HepG2 (cell line): Measurements from ENCODE around the gene CORO7. TPM values are rescaled to one million over a fixed set of nuclear protein-coding genes. Genes with fewer than 3 reads are reported as not detected.

Experiments used
- AHR ChIP-seq: IDR thresholded peaks from 2 replicates; pipeline ENCODE4 v1.6.1; 2018; ENCODE audit warnings: missing genetic modification reagents, missing compliant biosample characterization
- CHD4 ChIP-seq: fragments of 200-600 bp; sonication (generic); IDR thresholded peaks from 2 replicates; pipeline ENCODE4 v1.7.0; 2017; ENCODE audit warnings: mild to moderate bottlenecking, low read length, borderline replicate concordance
- GFI1 ChIP-seq: sonication (generic); formaldehyde crosslinking; IDR thresholded peaks from 2 replicates; pipeline ENCODE4 v1.5.0; 2020; ENCODE audit warnings: missing genetic modification reagents, mild to moderate bottlenecking, borderline replicate concordance
- KDM1A ChIP-seq: IDR thresholded peaks from 2 replicates; pipeline ENCODE4 v1.6.1; 2016; ENCODE audit warnings: missing compliant biosample characterization
- PHB2 ChIP-seq: fragments of 450-650 bp; IDR thresholded peaks from 2 replicates; pipeline ENCODE4 v1.6.1; 2018; ENCODE audit not compliant: partially characterized antibody
- RBAK ChIP-seq: sonication (generic); formaldehyde crosslinking; IDR thresholded peaks from 2 replicates; pipeline ENCODE4 v1.5.1; 2020; ENCODE audit warnings: mild to moderate bottlenecking, missing genetic modification reagents
- RBM22 ChIP-seq: fragments of 200-400 bp; formaldehyde crosslinking; optimal IDR thresholded peaks from 2 replicates; pipeline ENCODE3; 2017; ENCODE audit warnings: mild to moderate bottlenecking, low read length, moderate library complexity
- RNF2 ChIP-seq: fragments of 450-650 bp; conservative IDR thresholded peaks from 2 replicates; pipeline ENCODE4 v1.6.1; 2016; ENCODE audit warnings: low read depth
- SAFB2 ChIP-seq: sonication (generic); formaldehyde crosslinking; IDR thresholded peaks from 2 replicates; pipeline ENCODE4 v1.5.1; 2020; ENCODE audit warnings: missing genetic modification reagents, low read depth, mild to moderate bottlenecking, borderline replicate concordance
- SAP130 ChIP-seq: IDR thresholded peaks from 2 replicates; pipeline ENCODE4 v1.6.1; 2016; ENCODE audit warnings: low read depth
- SETDB1 ChIP-seq: sonication (generic); formaldehyde crosslinking; IDR thresholded peaks from 2 replicates; pipeline ENCODE4 v1.5.1; 2020; ENCODE audit warnings: missing genetic modification reagents, mild to moderate bottlenecking, borderline replicate concordance
- TEAD2 ChIP-seq: sonication (generic); formaldehyde crosslinking; IDR thresholded peaks from 2 replicates; pipeline ENCODE4 v1.9.0; 2021; ENCODE audit warnings: missing genetic modification reagents
- ZBTB42 ChIP-seq: sonication (generic); formaldehyde crosslinking; IDR thresholded peaks from 2 replicates; pipeline ENCODE4 v1.5.0; 2020; ENCODE audit warnings: mild to moderate bottlenecking, missing genetic modification reagents
- ZNF124 ChIP-seq: sonication (generic); formaldehyde crosslinking; IDR thresholded peaks from 2 replicates; pipeline ENCODE4 v1.4.0; 2020; ENCODE audit warnings: missing genetic modification reagents
- ZNF160 ChIP-seq: sonication (generic); formaldehyde crosslinking; IDR thresholded peaks from 2 replicates; pipeline ENCODE4 v1.8.0; 2022; ENCODE audit warnings: mild to moderate bottlenecking, inconsistent platforms, missing genetic modification reagents
- ZNF235 ChIP-seq: sonication (generic); formaldehyde crosslinking; IDR thresholded peaks from 2 replicates; pipeline ENCODE4 v1.8.1; 2023; ENCODE audit warnings: mild to moderate bottlenecking, missing genetic modification reagents, borderline replicate concordance
- ZNF354B ChIP-seq: sonication (generic); formaldehyde crosslinking; IDR thresholded peaks from 2 replicates; pipeline ENCODE4 v1.8.0; 2022; ENCODE audit warnings: mild to moderate bottlenecking, missing genetic modification reagents
- ZNF362 ChIP-seq: sonication (generic); formaldehyde crosslinking; IDR thresholded peaks from 2 replicates; pipeline ENCODE4 v1.4.0; 2020; ENCODE audit warnings: missing genetic modification reagents, mild to moderate bottlenecking, borderline replicate concordance
- polyA plus RNA-seq, 8 experiments: library from polyadenylated mRNA; depleted of rRNA in 3 of 8; stranded (reverse) in 7 of 8; unstranded in 1 of 8; fragments of >200 nt; fragmentation: Illumina TruSeq in 4 of 8; extraction: Trizol in 4 of 8; gene quantifications; 2 replicates each; pipeline versions ENCODE4 v1.2.1 to v1.2.3, GENCODE V29; 2011 to 2016; ENCODE audit warnings: low read depth in 4 of 8, missing spikeins in 1 of 8, mixed read lengths in 1 of 8; ENCODE audit not compliant: insufficient read depth in 1 of 8
- total RNA-seq, 5 experiments: library from RNA; depleted of rRNA; stranded (reverse); fragments of >200 nt; fragmentation: Illumina TruSeq; extraction: Trizol; gene quantifications; 2 replicates each; pipeline ENCODE4 v1.2.3, GENCODE V29; 2016; ENCODE audit warnings: low read depth in 1 of 5
- TF ChIP-seq, protein P1 (sequence below): sonication (generic); formaldehyde crosslinking; IDR thresholded peaks from 2 replicates; pipeline ENCODE4 v1.4.0; 2020; ENCODE audit warnings: missing genetic modification reagents
- TF ChIP-seq, protein P2 (sequence below): sonication (generic); formaldehyde crosslinking; IDR thresholded peaks from 2 replicates; pipeline ENCODE4 v1.5.1; 2020; ENCODE audit warnings: missing genetic modification reagents, mild to moderate bottlenecking, borderline replicate concordance
- TF ChIP-seq, protein P3 (sequence below): IDR thresholded peaks from 2 replicates; pipeline ENCODE4 v1.6.1; 2012; ENCODE audit warnings: inconsistent platforms
- TF ChIP-seq, protein P4 (sequence below): sonication (generic); formaldehyde crosslinking; IDR thresholded peaks from 2 replicates; pipeline ENCODE4 v1.5.0; 2020; ENCODE audit warnings: missing genetic modification reagents, mild to moderate bottlenecking, borderline replicate concordance
- TF ChIP-seq, protein P5 (sequence below), 2 experiments: fragments of 450-650 bp in 1 of 2; sonication (generic) in 1 of 2; formaldehyde crosslinking; IDR thresholded peaks; 2 replicates each; pipeline versions ENCODE4 v1.5.0 to v1.8.0; 2020 to 2022; ENCODE audit warnings: mild to moderate bottlenecking in 1 of 2, missing genetic modification reagents in 1 of 2
- TF ChIP-seq, protein P6 (sequence below): IDR thresholded peaks from 2 replicates; pipeline ENCODE4 v1.6.1; 2016; ENCODE audit warnings: mild to moderate bottlenecking, missing biosample characterization, missing genetic modification reagents

Gene CORO7
- total and polyA plus RNA-seq, 2 of the 13 experiments (the other 11 are each of a cell fraction or from before 2014, with no cell fraction given), result 9.9 to 14.3 TPM

DNA sequence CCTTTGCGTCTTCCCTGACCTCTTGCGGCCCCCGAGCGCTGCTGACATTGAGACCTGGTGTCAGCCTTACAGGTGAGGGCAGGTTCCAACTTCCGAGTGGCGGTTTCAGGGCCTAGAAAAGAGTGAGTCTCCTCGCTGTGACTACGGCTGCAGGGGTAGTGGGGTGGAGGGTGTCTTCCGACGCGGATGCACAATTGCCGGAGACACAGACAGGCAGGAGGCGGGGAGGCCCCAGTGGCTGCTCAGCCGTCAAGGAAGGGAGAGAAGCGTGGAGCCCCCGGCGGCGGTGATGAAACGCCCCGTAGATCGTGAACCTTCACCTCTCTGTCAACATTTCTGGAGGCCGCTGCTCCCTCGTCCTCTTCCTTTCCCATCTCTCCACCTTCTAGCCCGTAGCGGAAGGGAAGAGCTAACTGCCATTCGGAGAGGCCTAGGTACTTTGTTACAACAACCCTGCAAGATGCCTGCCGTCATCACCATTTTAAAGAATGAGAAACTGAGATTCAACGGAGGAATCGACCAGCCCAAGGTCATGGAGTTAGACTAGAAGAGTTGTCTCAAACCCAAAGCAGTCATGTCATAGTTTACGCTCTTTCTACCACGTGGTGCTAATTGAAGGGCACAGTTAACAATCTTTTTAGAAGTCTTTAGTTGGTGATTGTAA is 9.8 kb upstream of the CORO7 start (continued):
- TF ChIP-seq, protein P1, sequence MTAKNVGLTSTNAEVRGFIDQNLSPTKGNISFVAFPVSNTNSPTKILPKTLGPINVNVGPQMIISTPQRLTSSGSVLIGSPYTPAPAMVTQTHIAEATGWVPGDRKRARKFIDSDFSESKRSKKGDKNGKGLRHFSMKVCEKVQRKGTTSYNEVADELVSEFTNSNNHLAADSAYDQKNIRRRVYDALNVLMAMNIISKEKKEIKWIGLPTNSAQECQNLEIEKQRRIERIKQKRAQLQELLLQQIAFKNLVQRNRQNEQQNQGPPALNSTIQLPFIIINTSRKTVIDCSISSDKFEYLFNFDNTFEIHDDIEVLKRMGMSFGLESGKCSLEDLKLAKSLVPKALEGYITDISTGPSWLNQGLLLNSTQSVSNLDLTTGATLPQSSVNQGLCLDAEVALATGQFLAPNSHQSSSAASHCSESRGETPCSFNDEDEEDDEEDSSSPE (CRISPR knock-in tag), result no peak
- TF ChIP-seq ZNF160 (CRISPR knock-in tag) (no peak), ZNF124 (no peak), SAFB2 (peak; percentile 65; the same call in 1 of the 2 replicates), RNF2 (no peak), AHR (CRISPR knock-in tag) (peak; percentile 24; the same call in 1 of the 2 replicates), KDM1A (no peak), ZNF354B (CRISPR knock-in tag) (0 out of 2 replicates have a peak, but pooled peaks have one; percentile 4), GFI1 (CRISPR knock-in tag) (peak; percentile 80), CHD4 (no peak), ZNF235 (CRISPR knock-in tag) (peak; percentile 99), RBM22 (peak; percentile 37), SETDB1 (no peak), PHB2 (no peak), TEAD2 (no peak), ZNF362 (CRISPR knock-in tag) (no peak), ZBTB42 (CRISPR knock-in tag) (peak; percentile 86; the same call in 1 of the 2 replicates), SAP130 (CRISPR knock-in tag) (peak; percentile 91), RBAK (CRISPR knock-in tag) (0 out of 2 replicates have a peak, but pooled peaks have one; percentile 45)
- TF ChIP-seq, protein P2, sequence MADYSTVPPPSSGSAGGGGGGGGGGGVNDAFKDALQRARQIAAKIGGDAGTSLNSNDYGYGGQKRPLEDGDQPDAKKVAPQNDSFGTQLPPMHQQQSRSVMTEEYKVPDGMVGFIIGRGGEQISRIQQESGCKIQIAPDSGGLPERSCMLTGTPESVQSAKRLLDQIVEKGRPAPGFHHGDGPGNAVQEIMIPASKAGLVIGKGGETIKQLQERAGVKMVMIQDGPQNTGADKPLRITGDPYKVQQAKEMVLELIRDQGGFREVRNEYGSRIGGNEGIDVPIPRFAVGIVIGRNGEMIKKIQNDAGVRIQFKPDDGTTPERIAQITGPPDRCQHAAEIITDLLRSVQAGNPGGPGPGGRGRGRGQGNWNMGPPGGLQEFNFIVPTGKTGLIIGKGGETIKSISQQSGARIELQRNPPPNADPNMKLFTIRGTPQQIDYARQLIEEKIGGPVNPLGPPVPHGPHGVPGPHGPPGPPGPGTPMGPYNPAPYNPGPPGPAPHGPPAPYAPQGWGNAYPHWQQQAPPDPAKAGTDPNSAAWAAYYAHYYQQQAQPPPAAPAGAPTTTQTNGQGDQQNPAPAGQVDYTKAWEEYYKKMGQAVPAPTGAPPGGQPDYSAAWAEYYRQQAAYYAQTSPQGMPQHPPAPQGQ (CRISPR knock-in tag), result no peak
- TF ChIP-seq, protein P3, sequence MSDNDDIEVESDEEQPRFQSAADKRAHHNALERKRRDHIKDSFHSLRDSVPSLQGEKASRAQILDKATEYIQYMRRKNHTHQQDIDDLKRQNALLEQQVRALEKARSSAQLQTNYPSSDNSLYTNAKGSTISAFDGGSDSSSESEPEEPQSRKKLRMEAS, result peak; percentile 61
- TF ChIP-seq, protein P4, sequence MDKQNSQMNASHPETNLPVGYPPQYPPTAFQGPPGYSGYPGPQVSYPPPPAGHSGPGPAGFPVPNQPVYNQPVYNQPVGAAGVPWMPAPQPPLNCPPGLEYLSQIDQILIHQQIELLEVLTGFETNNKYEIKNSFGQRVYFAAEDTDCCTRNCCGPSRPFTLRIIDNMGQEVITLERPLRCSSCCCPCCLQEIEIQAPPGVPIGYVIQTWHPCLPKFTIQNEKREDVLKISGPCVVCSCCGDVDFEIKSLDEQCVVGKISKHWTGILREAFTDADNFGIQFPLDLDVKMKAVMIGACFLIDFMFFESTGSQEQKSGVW, result no peak
- TF ChIP-seq, protein P5, sequence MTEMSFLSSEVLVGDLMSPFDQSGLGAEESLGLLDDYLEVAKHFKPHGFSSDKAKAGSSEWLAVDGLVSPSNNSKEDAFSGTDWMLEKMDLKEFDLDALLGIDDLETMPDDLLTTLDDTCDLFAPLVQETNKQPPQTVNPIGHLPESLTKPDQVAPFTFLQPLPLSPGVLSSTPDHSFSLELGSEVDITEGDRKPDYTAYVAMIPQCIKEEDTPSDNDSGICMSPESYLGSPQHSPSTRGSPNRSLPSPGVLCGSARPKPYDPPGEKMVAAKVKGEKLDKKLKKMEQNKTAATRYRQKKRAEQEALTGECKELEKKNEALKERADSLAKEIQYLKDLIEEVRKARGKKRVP (CRISPR knock-in tag; IDR thresholded peaks at IDR 0.05), result peak in 1 of 2 experiments; percentile 78; a peak in 2 of 4 replicates
- TF ChIP-seq, protein P6, sequence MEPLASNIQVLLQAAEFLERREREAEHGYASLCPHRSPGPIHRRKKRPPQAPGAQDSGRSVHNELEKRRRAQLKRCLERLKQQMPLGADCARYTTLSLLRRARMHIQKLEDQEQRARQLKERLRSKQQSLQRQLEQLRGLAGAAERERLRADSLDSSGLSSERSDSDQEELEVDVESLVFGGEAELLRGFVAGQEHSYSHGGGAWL (CRISPR knock-in tag), result peak; percentile 22; the same call in 1 of the 2 replicates
